HCEC 1CT (cell line): Measurements from ENCODE around the gene GALT.

Experiments
- DNase-seq: peaks from one replicate; pipeline ENCODE4 v3.0.0-alpha.2; 2017

The GALT gene

DNA sequence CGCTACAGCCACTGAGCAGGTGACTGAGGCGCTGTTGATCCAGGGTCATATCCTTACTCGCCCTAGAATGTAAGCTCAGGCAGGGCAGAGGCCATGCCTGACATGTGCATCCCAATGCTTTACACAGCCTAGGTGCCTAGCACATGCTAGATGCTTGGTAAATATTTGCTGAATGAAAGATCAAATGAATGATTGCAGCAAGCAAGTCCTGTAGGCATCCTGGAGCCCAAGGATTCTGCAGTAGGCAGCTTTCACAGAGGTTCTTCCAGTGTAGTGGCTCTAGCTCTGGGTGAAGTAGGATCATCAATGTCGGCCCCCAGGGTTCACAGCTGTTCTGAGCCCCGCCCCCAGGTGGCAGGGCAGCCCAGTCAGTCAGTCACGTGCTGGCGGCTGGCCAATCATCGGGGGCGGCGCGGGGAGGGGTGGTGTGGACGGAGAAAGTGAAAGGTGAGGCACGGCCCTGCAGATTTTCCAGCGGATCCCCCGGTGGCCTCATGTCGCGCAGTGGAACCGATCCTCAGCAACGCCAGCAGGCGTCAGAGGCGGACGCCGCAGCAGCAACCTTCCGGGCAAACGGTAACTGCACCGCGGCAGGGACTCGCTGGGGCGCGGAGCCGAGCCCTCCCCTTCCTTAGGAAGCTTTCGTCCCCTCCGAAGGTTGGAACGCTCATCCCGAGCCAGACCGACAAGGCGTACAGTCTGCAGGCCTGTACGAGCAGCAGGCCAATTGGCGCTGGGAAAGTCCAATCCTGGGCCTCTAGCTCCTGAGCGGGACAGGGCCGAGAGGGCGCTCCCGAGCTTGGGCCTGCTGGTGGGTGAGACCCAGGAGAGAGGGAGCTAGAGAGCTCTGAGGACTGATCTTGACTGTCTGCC lies at the start of gene GALT:
GALT (plus strand) TSS at position 465 of the 873 bp plus-strand sequence; CDS start at position 495, 30 bp downstream.
- DNase-seq, result peak; percentile 74

DNA sequence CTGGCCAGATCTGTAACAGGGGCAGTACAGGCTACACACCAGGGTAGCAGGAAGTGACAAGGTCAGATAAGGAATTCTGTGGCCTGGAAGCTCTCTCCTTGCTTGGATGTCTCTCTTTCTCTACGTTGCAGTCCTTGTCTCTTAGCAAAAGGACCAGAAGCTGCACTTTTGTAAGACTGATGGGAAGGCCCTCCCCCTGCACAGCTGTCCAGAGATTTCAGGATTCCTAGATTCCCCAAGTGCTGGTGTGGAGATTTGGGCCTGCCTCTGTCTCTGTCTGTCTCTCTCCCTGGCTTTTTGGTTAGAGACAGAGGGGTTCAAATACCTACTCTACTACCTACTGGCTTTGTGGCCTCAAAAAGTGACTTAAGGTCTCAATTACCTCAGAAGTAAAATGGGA lies 46.9 kb upstream of the GALT start:
- no peak for DNase-seq

DNA sequence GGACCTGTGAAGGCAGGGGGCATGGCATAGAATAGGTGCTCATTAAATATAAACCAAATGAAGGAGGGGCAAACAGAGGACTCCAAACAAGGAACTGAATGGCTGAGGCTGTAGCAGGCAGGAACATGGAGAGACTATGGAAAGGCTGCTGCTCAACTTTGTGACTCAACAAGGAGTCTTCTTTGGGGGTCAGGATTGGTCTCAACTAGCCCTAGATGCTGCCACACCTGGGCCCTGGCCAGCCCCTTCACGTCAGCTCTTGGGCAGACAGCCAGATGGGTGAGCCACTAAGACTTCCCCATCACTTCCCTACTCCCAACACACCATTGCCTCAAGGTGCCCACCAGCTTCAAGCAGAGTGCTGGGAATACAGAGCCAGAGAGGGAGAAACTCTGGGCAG lies 45.6 kb upstream of the GALT start:
- no peak for DNase-seq

DNA sequence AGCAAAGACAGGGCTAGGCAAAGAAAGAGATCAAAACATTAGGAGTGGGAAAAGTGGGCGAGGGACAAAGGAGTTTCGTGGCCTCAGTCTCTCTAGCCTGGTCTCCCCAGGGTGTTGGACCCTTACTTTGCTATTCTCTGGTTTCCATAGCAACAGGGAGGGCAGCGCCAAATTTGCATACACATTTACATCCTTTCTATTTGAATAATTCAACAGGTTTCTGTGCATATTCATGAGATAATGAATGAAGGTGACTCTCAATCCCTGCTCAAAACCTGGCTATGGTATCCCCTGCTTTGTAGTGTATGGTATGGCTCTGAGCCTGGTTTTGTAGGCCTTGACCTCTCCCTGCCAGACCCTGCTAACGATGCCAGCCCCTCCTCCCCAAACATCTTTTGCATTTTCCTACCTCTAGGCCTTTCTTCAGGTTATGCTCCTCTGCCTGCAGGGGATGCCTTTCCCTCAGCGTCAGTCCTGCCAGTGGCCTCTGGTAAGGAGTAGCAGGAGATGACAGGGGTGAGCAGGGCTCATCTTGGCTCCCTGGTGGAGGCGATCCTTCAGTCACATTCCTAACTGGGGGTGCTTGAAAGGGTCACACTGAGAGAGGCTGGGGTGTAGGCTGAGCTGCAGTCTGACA lies 44.4 kb upstream of the GALT start:
- no peak for DNase-seq

DNA sequence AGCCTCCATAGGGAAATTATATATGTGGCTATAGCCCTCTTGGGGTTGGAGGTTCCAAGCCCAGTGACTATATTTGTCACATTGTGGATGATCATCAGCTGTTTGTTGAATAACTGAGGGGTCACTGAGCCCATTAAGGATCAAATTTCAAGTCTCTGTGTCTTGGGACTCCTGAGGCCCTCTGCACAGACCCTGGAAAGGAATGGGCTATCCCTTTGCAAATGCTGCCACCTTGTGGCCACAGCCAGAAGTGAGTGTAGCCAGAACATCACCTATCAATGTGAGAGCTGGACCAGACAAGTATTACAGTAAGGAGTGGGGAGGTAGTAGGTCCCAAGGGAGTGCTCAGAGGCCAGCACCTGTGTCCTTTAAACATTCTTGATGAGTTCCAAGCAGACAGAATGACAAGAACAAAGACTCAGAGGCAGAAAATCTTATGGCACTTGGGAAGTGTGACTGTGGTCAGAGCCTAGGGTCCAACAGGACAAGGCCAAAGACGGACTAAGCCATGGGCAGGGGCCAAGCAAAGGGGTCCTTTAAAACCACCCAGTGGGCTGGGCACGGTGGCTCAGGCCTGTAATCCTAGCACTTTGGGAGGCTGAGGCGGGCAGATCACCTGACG lies 42.8 kb upstream of the GALT start:
- DNase-seq, result peak; percentile 51

DNA sequence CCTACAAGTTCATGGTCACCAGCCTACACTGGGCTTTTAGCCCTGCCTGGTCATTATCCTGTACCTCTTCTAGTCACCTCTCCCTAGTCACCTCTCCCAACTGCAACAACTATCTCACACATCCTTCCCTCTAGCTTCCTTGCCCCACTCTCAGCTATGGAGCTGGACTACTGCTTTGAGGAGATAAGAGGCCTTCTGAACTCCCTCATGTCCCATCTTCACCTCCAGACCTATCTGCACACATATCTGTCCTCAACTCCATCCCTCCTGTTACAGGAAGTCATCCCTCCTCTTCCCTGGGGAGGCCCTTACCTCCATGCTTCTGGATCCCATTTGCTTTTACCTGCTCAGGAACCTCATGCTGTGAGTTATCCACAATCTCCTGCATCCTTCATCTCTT lies 40.3 kb upstream of the GALT start:
- DNase-seq, result no peak

DNA sequence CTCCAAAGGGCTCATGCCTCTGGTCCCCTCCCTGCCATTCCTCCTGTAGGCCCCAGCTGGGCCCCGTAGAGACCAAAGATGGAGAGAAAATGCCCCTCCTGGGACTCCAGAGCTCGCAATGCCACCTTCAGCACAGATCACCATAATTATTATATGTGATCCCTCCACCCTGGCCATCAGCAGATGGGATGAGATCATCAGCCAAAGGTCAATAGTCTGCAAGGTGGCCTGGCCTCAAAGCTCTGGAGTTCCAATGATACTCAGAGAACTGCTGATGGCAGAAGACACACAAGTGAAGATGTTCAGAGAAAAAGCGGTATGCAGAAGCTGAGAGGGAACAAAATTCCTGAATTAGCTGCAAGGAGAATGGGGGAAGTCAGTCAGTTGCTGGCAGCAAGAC lies 39.6 kb upstream of the GALT start:
- DNase-seq, result no peak

DNA sequence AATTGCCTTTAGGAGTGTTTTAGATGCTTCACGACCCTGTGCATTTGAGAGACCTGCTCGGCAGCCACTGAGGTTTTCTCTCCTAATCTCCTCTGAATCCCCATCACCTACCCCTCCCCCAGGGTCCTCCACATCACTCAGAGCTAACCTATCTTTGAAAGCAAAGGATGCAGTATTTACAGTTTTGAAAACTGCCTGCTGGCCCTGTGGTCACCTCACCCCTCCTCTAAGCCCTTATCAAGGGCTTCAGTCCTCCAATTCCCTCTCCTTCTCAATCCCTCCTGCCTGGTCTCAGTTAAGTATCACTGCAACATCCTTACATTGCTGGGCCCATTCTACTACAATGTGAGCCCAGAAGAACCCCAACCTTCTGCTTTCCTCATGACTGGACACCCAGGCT lies 39.1 kb upstream of the GALT start:
- DNase-seq, result no peak

DNA sequence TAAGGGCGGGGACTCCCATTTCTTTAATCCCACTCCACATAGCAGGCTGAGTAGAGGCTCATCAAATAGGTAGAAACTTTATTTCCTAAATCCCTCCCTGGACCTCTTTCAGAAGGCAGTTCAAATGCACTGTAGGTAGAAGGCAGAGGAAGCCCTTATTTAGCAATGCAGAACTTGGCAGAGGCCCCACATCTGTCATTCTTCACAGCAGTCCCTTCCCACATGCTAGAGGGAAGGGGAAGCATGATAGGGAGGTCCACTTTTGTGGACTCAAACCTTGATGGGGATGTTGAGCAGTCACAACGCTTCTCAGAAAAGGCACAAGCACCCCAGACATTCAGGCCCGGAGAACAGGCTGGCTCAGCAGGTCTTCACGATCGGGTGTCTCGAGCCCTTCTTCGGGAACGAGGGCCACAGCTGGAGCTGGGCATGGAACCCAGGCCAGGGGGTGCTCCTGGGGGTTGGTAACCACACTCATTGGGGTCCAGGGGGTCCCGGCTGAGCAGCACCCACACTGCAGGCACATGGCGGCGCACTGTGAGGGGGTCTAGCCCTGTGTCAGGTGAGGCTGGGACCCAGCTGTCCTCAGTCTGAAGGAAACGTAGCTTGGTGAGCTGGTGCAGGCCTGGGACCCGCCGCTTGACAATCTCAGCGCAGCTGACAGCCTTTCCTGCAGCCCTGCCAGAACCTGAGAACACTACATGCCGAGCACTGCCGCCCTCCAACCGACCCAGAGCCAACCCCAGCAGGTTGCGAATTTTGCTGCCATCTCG lies 35.9 kb upstream of the GALT start:
- no peak for DNase-seq

DNA sequence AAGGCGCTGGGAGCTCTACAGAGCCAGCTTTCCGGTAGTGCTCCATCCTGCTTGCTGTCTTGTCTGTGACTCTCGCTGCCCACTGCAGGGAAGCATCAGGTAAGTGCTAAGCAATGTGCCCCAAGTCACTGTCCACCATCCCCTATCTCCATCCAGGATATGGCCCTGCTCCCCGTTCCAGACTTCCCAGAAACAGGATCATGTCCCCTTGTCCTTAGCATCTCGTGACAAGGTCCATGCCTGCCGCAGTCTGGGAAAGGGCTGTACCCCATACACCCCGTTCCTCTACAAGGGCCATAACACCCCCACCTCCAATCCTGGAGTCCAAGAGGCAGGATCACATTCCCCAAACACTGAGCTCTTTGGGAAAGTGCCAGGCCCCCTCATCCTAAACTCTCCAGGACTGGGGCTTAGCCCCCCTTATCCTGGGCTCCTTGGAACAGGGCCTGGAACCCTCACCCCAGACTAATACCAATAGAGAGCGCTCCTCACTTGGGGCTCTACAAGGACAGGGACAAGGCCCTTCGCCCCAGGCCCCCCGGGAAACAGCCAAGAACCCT lies 35.1 kb upstream of the GALT start:
- no peak for DNase-seq

DNA sequence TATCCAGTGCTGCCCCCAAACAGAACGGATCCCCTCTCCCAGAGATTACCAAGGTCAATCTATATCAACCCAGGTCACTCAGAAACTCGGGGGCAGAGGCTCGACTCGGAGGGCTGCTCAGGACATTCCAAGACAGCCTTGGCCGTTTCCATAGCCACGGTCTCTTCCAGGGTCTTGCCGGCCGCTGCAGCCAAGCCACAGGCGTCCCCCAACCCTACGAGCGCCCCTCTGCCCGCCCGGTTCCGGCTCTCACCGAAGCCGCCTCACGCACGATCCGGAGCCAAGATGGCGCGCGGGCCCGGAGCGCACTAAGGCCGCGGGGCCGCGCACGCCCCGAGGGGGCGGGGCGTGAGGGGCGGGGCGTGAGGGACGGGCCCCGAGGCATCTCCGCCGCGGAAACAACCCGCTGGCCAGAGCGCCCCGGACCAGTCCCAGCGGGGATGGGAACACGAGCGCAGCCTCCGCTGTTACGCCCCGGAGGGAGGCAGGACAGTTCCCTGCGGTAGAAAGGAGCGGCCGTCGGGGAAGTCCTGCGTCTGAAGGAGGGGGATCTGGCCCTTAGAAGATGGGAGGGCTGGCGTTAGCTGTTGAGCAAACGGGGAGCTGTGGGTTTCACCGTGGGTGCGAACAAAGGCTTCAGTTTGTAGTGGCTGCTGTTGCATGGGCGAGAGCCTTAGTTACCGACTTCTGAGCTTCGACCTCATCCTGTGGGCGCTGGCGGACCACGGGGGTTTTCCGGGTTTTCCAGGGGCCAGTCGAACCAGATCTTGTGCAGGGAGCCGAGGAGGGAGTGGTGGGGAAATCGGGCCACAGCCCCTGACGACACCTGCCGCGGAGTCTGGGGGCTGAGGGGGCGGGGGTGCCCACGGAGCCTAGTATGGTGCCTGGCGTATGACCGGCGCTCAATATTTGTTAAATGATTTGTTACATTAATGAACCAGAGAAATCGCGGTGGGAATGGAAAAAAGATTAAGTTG lies 34.4 kb upstream of the GALT start, which contains the start of gene RPP25L:
RPP25L (minus strand) TSS at position 287 of the 977 bp plus-strand sequence. CDS start 801 bp downstream, outside the sequence.
- DNase-seq, result peak; percentile 80

DNA sequence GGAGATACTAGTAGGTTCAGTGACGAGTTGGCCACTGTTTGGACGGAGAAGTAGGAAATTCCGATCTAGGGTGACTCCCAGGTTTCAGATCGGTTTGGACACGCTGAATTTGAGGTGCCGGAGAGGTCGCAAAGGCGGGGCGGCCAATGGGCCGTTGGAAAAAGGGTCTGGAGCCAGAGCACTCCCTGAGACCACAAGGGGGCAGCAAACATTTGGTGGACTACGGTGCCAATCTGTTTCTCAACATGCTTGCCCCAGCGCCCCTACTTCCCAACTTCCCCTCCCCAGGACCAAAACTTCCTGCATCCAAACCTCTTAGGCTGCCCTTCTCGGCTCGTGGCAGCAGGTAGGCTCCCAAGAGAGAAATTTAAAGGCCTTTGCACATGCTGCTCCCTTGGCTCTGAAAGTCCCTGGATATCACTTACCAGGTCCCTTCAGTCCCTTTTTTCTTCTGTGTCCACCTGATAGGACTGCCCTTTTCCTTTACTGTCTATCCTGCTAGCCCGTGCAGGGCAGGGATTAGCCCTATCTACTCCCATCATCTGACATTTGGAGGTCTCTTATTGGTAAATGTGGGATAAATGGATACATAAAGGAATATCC lies 33.6 kb upstream of the GALT start:
- DNase-seq, result peak; percentile 72

DNA sequence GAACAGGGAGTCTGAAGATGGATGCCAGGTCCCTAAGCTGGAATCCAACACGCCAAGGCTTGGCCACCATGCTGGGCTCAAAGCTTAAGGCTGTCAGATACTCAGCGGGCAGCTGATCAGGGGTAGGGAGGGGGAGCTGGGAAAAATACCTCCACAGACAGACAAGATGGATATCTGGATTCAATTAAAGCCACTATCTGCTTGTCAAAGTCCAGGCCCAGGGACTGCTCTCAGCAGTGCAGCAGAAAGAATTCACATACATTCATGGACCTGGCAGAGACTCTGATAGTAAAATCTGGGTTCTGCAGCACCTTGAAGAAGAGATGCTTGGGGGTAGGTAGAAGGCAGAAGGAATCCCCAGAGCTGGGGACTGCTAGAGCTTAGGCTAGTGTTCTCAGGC lies 31.3 kb upstream of the GALT start:
- no peak for DNase-seq

DNA sequence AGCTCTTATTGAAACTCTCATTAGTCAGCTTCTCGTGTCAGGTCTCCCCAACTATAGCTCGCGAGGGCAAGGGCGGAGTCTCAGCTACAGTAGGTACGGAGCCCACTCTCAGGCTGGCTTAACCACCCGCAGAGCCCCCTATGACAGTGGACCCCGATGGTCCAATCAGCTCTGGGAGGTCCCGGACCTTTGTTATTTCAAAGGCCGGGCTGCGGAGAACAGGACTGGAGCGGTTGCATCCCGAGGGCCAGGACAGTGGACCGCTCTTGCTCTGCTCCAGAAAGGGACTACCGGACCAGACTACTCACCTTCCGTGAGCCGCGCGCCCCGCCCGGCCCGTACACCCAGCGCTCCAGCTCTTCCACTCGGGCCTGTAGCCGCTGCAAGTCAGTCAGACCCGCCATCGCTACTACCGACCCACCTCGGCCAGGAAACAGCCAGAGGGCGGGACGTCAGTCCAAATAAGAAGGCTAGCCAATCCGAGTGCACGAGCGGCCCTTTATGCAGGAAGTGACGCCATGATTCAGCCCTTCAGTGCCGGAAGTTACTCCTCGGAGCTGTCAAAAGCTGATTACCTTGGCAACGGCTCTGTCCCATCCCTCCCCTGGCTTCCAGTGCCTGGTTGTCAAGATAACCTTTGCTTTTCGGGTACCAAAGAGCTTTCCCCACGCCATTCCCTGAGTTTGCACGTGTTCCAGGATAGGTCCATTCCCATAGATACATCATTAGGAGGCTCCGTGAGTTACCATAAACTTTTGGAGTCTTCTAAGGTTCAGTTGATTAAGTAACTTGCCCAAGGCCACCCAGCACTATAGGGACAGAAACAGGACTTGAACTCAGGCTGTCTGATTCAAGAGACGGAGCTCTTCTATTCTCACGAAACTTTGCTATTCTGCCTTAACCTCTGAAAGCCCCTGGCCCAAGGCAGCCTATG lies 26.1 kb upstream of the GALT start, which contains the start of gene DCTN3:
DCTN3 (minus strand) TSS at position 435 of the 934 bp plus-strand sequence; CDS start at position 404, 31 bp downstream.
- DNase-seq, result peak; percentile 95

DNA sequence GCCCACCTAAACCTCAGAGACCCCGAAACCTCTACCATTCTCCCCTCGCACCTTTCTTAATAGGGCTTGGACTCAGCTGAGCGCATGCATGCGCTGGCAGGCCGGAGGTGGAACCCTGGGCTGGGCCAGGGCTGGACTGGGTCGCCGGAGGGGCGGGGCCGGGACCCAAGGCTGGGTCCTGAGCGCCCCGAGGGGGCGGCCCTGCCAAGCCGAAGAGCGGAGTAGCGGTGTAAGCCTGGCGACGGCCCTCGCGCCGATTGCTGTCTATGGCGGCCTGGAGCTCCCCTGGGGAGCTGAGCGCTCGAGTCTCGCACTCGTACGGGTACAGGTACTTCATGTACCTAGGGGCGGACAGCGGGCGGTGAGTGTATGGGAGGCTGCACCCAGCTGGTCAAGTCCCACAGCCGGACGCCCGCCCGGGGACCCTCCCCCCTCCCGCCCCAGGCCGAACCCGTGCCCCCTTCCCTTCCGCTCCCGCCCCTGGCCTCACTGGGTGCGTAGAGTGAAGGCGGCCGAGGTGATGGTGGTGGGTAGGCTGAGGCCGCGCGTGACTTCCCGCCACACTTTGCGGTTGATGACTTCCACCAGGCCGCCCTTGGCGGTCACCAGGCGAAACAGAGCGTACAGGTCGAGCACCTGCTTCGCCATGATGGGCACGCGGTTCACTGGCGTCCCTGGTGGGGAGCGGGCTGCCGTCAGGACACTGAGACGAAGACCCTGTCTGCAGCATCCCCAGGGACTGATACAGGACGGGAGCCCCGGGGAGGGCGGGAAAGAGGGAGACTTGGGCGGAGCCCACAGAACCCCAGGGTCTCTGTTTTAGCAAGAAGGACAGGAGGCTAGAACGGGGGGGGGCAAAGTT lies 22.9 kb upstream of the GALT start:
- DNase-seq, result no peak

DNA sequence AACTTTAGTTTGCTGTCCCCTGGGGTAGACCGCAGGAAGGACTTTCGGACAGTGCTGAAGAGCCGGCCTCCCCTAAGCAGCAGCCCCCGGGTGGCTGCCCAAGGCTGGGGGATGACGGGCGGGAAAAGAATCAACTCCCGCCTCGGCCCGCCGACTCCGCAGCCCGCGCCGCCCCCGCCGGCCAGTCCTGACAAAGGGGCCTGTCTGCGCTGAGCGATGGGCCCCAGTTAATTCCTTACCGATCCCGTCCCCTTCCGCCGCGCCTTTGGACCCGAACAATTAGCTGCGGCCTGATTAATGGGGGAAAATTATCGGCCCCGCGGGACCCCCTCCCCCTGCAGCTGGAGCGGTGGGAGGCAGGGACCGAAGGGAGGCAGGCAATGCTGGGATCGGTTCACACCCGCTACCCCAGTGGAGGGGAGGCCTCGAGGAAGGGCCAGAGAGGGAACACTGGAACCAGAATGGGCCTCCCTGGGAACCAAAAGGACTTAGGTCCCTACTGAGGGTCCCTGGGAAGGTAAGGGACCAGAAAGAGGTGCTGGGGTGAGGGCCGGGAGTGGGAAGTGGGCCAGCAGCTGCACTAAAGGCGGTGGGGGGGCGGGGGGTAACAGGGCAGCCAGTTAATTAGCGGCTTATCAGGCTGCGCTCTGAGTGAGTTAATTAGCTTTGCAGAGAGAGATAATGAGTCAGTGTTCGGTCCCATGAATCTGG lies 21.8 kb upstream of the GALT start:
- DNase-seq, result no peak

DNA sequence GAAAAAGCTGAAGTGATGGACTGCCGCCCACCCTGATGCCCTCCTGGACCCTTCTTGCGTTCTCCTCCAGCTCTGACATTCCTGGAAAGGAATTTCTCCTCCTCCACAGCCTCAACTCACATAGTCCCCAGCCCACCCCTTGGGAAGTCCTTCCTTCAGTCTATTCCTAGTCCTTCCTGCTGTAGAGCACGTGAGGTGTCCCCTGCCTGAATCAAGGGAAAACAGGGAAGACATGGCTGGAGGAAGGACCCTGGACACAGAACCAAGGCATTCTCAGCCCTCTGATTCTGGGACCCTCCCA lies 21.3 kb upstream of the GALT start:
- DNase-seq, result no peak
